ENCODE data around the gene SPATA13. TPM values are rescaled to one million over a fixed set of nuclear protein-coding genes. Genes with fewer than 3 reads are reported as not detected.
"Not testable (repeated sequence)": the region's sequence is repeated elsewhere in the genome, so short reads cannot be mapped to it uniquely, and the experiment has no call there.

SPATA13 gene
- total and polyA plus RNA-seq, 2 experiments from 2014 or later: 12.4 to 19.4 TPM

GRCh38 chr13:24216176-24216575 lies 55.7 kb downstream of the SPATA13 start:
- 97% methylated on average over 4 of the region's 4 CpGs for WGBS (ENCODE audit: low lambda C conversion rate, missing lambda C conversion rate)
- H3K4me2 ChIP-seq: no peak overlapping the region
- TF ChIP-seq EZH2 (IDR thresholded peaks at IDR 0.05; ENCODE audit: borderline replicate concordance) (no peak), CTCF (IDR thresholded peaks at IDR 0.05; ENCODE audit: poor library complexity) (no peak), EZH2phosphoT487 (IDR thresholded peaks at IDR 0.05; ENCODE audit: low read depth, severe bottlenecking, unreplicated experiment) (no peak)

GRCh38 chr13:24216779-24217178 lies 56.3 kb downstream of the SPATA13 start:
- not testable (repeated sequence) for H4K20me1 ChIP-seq (ENCODE audit: insufficient read depth, poor library complexity, severe bottlenecking); DNase-seq (ENCODE audit: low spot score); H3K9me2 ChIP-seq (replicated peaks; ENCODE audit: insufficient read depth); H3K9me3 ChIP-seq (ENCODE audit: low read depth); H3K79me2 ChIP-seq; H2AFZ ChIP-seq; H3K36me3 ChIP-seq (replicated peaks; ENCODE audit: insufficient read depth, low read depth); H3K27me3 ChIP-seq; H3K4me2 ChIP-seq; H3K4me3 ChIP-seq
- 100% methylated on average over 2 of the region's 2 CpGs for WGBS (ENCODE audit: low lambda C conversion rate, missing lambda C conversion rate)
- H3K4me1 ChIP-seq (ENCODE audit: insufficient read depth): peaks cover 13% of the 10 kb centered on the region
- peak overlapping the region; percentile 67 for H3K27ac ChIP-seq

More at GRCh38 chr13:24216176-24216575, 55.7 kb downstream of the SPATA13 start:
- Histone ChIP-seq H4K20me1 (ENCODE audit: insufficient read depth, poor library complexity, severe bottlenecking) (no peaks in the 10 kb centered on the region), H3K9me2 (replicated peaks; ENCODE audit: insufficient read depth) (no peaks in the 10 kb centered on the region), H3K27ac (no peak overlapping the region), H3K4me3 (no peak overlapping the region), H3K4me1 (ENCODE audit: insufficient read depth) (peaks cover 13% of the 10 kb centered on the region), H3K36me3 (replicated peaks; ENCODE audit: insufficient read depth, low read depth) (no peaks in the 10 kb centered on the region), H3K79me2 (peaks cover 3% of the 10 kb centered on the region), H3K9me3 (ENCODE audit: low read depth) (no peaks in the 10 kb centered on the region), H3K27me3 (no peaks in the 10 kb centered on the region), H2AFZ (no peak overlapping the region)
- DNase-seq (ENCODE audit: low spot score): no peak

GRCh38 chr13:24217601-24218281 lies 57.2 kb downstream of the SPATA13 start:
- no peak overlapping the region for H2AFZ ChIP-seq
- TF ChIP-seq CTCF (IDR thresholded peaks at IDR 0.05; ENCODE audit: poor library complexity) (no peak), EZH2 (IDR thresholded peaks at IDR 0.05; ENCODE audit: borderline replicate concordance) (no peak), EZH2phosphoT487 (IDR thresholded peaks at IDR 0.05; ENCODE audit: low read depth, severe bottlenecking, unreplicated experiment) (no peak)
- DNase-seq (ENCODE audit: low spot score): peak; percentile 69
- WGBS (ENCODE audit: low lambda C conversion rate, missing lambda C conversion rate): 59% methylated on average over 6 of the region's 6 CpGs
- H4K20me1 ChIP-seq (ENCODE audit: insufficient read depth, poor library complexity, severe bottlenecking): no peaks in the 10 kb centered on the region
- H3K79me2 ChIP-seq: peaks cover 2% of the 10 kb centered on the region
- no peaks in the 10 kb centered on the region for H3K36me3 ChIP-seq (replicated peaks; ENCODE audit: insufficient read depth, low read depth)
- no peaks in the 10 kb centered on the region for H3K27me3 ChIP-seq
- no peak overlapping the region for H3K4me2 ChIP-seq
- H3K9me3 ChIP-seq (ENCODE audit: low read depth): no peaks in the 10 kb centered on the region
- H3K9me2 ChIP-seq (replicated peaks; ENCODE audit: insufficient read depth): no peaks in the 10 kb centered on the region
- H3K27ac ChIP-seq: peak overlapping the region; percentile 79
- no peak overlapping the region for H3K4me3 ChIP-seq
- H3K4me1 ChIP-seq (ENCODE audit: insufficient read depth): peaks cover 13% of the 10 kb centered on the region

- Histone ChIP-seq H4K20me1 (ENCODE audit: insufficient read depth, poor library complexity, severe bottlenecking) (no peaks in the 10 kb centered on the region), H3K9me3 (ENCODE audit: low read depth) (no peaks in the 10 kb centered on the region), H2AFZ (no peak overlapping the region), H3K27ac (peak overlapping the region; percentile 79), H3K27me3 (no peaks in the 10 kb centered on the region), H3K36me3 (replicated peaks; ENCODE audit: insufficient read depth, low read depth) (no peaks in the 10 kb centered on the region), H3K4me3 (no peak overlapping the region), H3K79me2 (peaks cover 2% of the 10 kb centered on the region), H3K4me1 (ENCODE audit: insufficient read depth) (peaks cover 13% of the 10 kb centered on the region), H3K4me2 (no peak overlapping the region), H3K9me2 (replicated peaks; ENCODE audit: insufficient read depth) (no peaks in the 10 kb centered on the region)
- no peak for DNase-seq (ENCODE audit: low spot score)
- 77% methylated on average over 3 of the region's 3 CpGs for WGBS (ENCODE audit: low lambda C conversion rate, missing lambda C conversion rate)
- TF ChIP-seq CTCF (IDR thresholded peaks at IDR 0.05; ENCODE audit: poor library complexity) (no peak), EZH2phosphoT487 (IDR thresholded peaks at IDR 0.05; ENCODE audit: low read depth, severe bottlenecking, unreplicated experiment) (no peak), EZH2 (IDR thresholded peaks at IDR 0.05; ENCODE audit: borderline replicate concordance) (no peak)
Measured at GRCh38 chr13:24218338-24218737, 57.8 kb downstream of the SPATA13 start.
